Testis (tissue), 2 donors: ENCODE results near the gene KIF26A.

Experiments used
- CTCF ChIP-seq, 3 experiments: fragments of 450-650 bp in 2 of 3; fragments of 200-600 bp in 1 of 3; sonication (generic) in 1 of 3; IDR thresholded peaks; one replicate each; pipeline ENCODE4 v1.5.1; 2016 to 2019; ENCODE audit warnings: antibody characterized with exemption in 3 of 3, mild to moderate bottlenecking in 2 of 3, moderate library complexity in 1 of 3
- POLR2A ChIP-seq: fragments of 450-650 bp; IDR thresholded peaks from one replicate; pipeline ENCODE4 v1.6.1; 2017; ENCODE audit warnings: antibody characterized with exemption, mild to moderate bottlenecking, moderate library complexity

DNA sequence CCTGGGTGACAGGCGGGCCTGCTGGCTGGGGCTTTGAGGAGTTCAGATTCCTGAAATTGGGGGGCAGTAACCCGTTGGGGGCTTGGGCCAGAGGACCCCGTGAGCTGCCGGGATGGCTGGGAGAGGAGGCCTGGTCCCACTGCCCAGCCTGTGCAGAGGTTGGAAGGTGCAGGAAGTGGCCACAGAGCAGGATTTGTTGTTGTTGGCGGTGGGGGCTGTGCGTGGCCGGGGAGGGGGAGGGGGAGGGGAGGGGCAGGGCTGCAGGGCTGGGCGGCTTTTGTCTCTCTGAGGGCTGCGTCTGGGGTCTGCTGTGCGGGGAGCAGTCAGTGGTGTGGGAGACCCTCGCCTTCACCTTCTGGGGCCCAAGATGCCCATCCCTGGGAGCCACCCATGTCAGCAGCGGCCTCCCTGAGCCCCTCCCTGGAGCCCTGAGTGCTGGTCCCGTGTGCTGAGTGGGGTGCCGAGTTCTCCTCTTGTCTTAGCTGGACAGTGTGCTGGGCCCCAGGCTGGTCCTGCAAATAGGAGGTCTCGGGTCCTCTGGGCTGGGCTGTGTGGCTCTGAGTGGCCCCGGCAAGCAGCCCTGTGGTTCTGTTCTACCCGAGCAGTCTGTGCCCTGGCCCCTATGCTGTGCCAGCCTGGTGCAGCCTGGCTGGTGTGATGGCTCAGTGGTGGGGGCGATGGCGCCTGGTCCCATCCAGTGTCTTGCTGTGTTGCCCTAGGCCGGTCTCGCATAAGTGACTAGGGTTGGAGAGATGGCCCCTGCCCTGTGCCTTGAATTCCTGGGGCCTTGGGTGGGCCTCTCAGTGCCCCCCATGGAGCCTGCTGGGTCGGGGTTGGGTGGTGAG, 10.3 kb downstream of the KIF26A start:
- TF ChIP-seq CTCF (IDR thresholded peaks at IDR 0.05) (no peak), POLR2A (no peak)
